IMR-90 (cell line): ENCODE results near the gene SOX8. TPM values are rescaled to one million over a fixed set of nuclear protein-coding genes. Genes with fewer than 3 reads are reported as not detected.

Experiments
- ATAC-seq: fragments of 200-7000 bp; cut with Tn5 transposase; 2 replicates; pipeline ENCODE4 v1.9.1; 2020; ENCODE audit warnings: low read depth, mild to moderate bottlenecking, moderate library complexity
- BruUV-seq: library from RNA; stranded (reverse); fragments of 400-500 nt; replicated peaks from 2 replicates; lab custom pipeline; 2021; lab: Mats Ljungman, UMichigan
- CTCF ChIA-PET: fragments of 300-600 bp; formaldehyde crosslinking; extraction: SDS; loops from one replicate; lab custom pipeline; 2021; ENCODE audit warnings: antibody characterized with exemption; lab: Yijun Ruan, JAX
- POLR2A ChIA-PET: fragments of 300-600 bp; sonication (Branson Sonifier 250); formaldehyde crosslinking; loops from one replicate; lab custom pipeline; 2022; ENCODE audit warnings: antibody characterized with exemption; ENCODE audit not compliant: unreplicated experiment; lab: Charles Lee
- DNase-seq: peaks from one replicate; pipeline ENCODE4 v3.0.0; 2013
- H2AFZ ChIP-seq: replicated peaks from 2 replicates; pipeline ENCODE3; 2013; ENCODE audit warnings: low read length, mild to moderate bottlenecking; ENCODE audit not compliant: poor library complexity
- H2AK5ac ChIP-seq: 2 replicates; pipeline ENCODE4 v1.6.1; 2013; ENCODE audit warnings: low read depth, low read length, inconsistent platforms
- H2AK9ac ChIP-seq: replicated peaks from 2 replicates; pipeline ENCODE3; 2013; ENCODE audit warnings: mild to moderate bottlenecking, low read depth, low read length, moderate library complexity; ENCODE audit not compliant: poor library complexity
- H2BK120ac ChIP-seq: 2 replicates; pipeline ENCODE4 v1.6.1; 2013; ENCODE audit warnings: low read depth, low read length, inconsistent platforms
- H2BK15ac ChIP-seq: 3 replicates; pipeline ENCODE4 v1.6.1; 2013; ENCODE audit warnings: low read depth, low read length, inconsistent platforms
- H2BK20ac ChIP-seq: 2 replicates; pipeline ENCODE4 v1.6.1; 2013; ENCODE audit warnings: low read depth, mild to moderate bottlenecking, inconsistent platforms, low read length, moderate library complexity
- H2BK5ac ChIP-seq: 2 replicates; pipeline ENCODE4 v1.6.1; 2013; ENCODE audit warnings: mild to moderate bottlenecking, low read depth, low read length, inconsistent platforms; ENCODE audit not compliant: poor library complexity, severe bottlenecking
- H3K14ac ChIP-seq: replicated peaks from 2 replicates; pipeline ENCODE4 v1.6.1; 2013; ENCODE audit warnings: low read depth, low read length, inconsistent platforms
- H3K18ac ChIP-seq: 2 replicates; pipeline ENCODE4 v1.6.1; 2013; ENCODE audit warnings: low read depth, low read length, control low read depth
- H3K23ac ChIP-seq: 2 replicates; pipeline ENCODE4 v1.6.1; 2013; ENCODE audit warnings: low read depth, low read length, inconsistent platforms
- H3K27ac ChIP-seq: 2 replicates; pipeline ENCODE4 v1.5.1; 2013; ENCODE audit warnings: mild to moderate bottlenecking, control low read depth, low read length; ENCODE audit not compliant: insufficient read depth
- H3K27me3 ChIP-seq: 2 replicates; pipeline ENCODE4 v1.6.1; 2013; ENCODE audit warnings: low read length; ENCODE audit not compliant: control insufficient read depth, insufficient read depth
- H3K36me3 ChIP-seq: 2 replicates; pipeline ENCODE4 v1.6.1; 2013; ENCODE audit warnings: low read length, mixed read lengths; ENCODE audit not compliant: control insufficient read depth, insufficient read depth
- H3K4ac ChIP-seq: 2 replicates; pipeline ENCODE4 v1.6.1; 2013; ENCODE audit warnings: low read depth, low read length, inconsistent platforms
- H3K4me1 ChIP-seq: 2 replicates; pipeline ENCODE4 v1.6.1; 2013; ENCODE audit warnings: low read length, mixed read lengths; ENCODE audit not compliant: control insufficient read depth, insufficient read depth
- H3K4me2 ChIP-seq: 2 replicates; pipeline ENCODE4 v1.6.1; 2013; ENCODE audit warnings: low read depth, mild to moderate bottlenecking, control low read depth, low read length, moderate library complexity
- H3K4me3 ChIP-seq: 2 replicates; pipeline ENCODE4 v1.5.1; 2013; ENCODE audit warnings: low read depth, mild to moderate bottlenecking, control low read depth, low read length, moderate library complexity; ENCODE audit not compliant: insufficient read depth
- H3K56ac ChIP-seq: 2 replicates; pipeline ENCODE4 v1.6.1; 2013; ENCODE audit warnings: low read length, inconsistent platforms; ENCODE audit not compliant: insufficient read depth; ENCODE audit errors: extremely low read depth
- H3K79me1 ChIP-seq, 2 experiments: 2 replicates each; pipeline ENCODE4 v1.6.1; 2013; ENCODE audit warnings: low read length in 2 of 2, inconsistent platforms in 1 of 2, low read depth in 1 of 2
- H3K9ac ChIP-seq: 2 replicates; pipeline ENCODE4 v1.6.1; 2013; ENCODE audit warnings: low read depth, low read length, control low read depth
- H3K9me1 ChIP-seq: 2 replicates; pipeline ENCODE4 v1.6.1; 2013; ENCODE audit warnings: low read length, inconsistent platforms; ENCODE audit not compliant: insufficient read depth
- H3K9me3 ChIP-seq: 2 replicates; pipeline ENCODE4 v1.6.1; 2013; ENCODE audit warnings: low read length; ENCODE audit not compliant: control insufficient read depth, insufficient read depth
- H4K20me1 ChIP-seq: 2 replicates; pipeline ENCODE4 v1.6.1; 2013; ENCODE audit warnings: low read length, inconsistent platforms; ENCODE audit not compliant: insufficient read depth
- H4K5ac ChIP-seq: 2 replicates; pipeline ENCODE4 v1.6.1; 2013; ENCODE audit warnings: mild to moderate bottlenecking, low read depth, low read length, control low read depth
- H4K8ac ChIP-seq, 2 experiments: 2 replicates each; pipeline ENCODE4 v1.6.1; 2013; ENCODE audit warnings: low read depth in 2 of 2, low read length in 2 of 2, control low read depth in 1 of 2, inconsistent platforms in 1 of 2
- H4K91ac ChIP-seq: 2 replicates; pipeline ENCODE4 v1.6.1; 2013; ENCODE audit warnings: low read depth, low read length, inconsistent platforms; ENCODE audit not compliant: insufficient read depth
- CEBPB ChIP-seq: IDR thresholded peaks from 2 replicates; pipeline ENCODE4 v1.6.1; 2012; ENCODE audit warnings: low read depth, low read length, improper control_type of control experiment
- CHD1 ChIP-seq: IDR thresholded peaks from 2 replicates; pipeline ENCODE4 v1.6.1; 2012; ENCODE audit warnings: low read depth, low read length, improper control_type of control experiment
- MAFK ChIP-seq: IDR thresholded peaks from 2 replicates; pipeline ENCODE4 v1.6.1; 2012; ENCODE audit warnings: low read depth, low read length, improper control_type of control experiment
- MXI1 ChIP-seq: IDR thresholded peaks from 2 replicates; pipeline ENCODE4 v1.6.1; 2012; ENCODE audit warnings: low read depth, mild to moderate bottlenecking, low read length, moderate library complexity, borderline replicate concordance
- NFE2L2 ChIP-seq: fragments of 150-350 bp; IDR thresholded peaks from 2 replicates; pipeline ENCODE4 v1.6.1; 2016; ENCODE audit warnings: low read depth, mild to moderate bottlenecking, low read length
- POLR2A ChIP-seq: IDR thresholded peaks from 2 replicates; pipeline ENCODE4 v1.6.1; 2012; ENCODE audit warnings: mild to moderate bottlenecking, low read depth, low read length
- WGBS, 2 experiments: methylation state at CpG; one replicate each; pipeline versions ENCODE4 v1.1.5 to v1.1.7; 2013; ENCODE audit warnings: missing lambda C conversion rate in 2 of 2; ENCODE audit not compliant: insufficient read length in 1 of 2; ENCODE audit errors: extremely low coverage in 2 of 2; 5-methylcytosine and 5-hydroxymethylcytosine counted together
- dilution Hi-C: fragments of 300-500 bp; cut with HindIII; formaldehyde crosslinking; loops from one replicate; pipeline ENCODE4 v1.14.3; 2018; ENCODE audit warnings: low sequenced_read_pairs; ENCODE audit not compliant: unreplicated experiment
- in situ Hi-C: fragments of 300-500 bp; cut with MboI; formaldehyde crosslinking; loops from 3 replicates; pipeline ENCODE4 v1.14.3; 2019; ENCODE audit warnings: low sequenced_read_pairs, inconsistent platforms, mixed read lengths
- intact Hi-C: fragments of 100-400 bp; cut with micrococcal nuclease; formaldehyde crosslinking; loops from 2 replicates; pipeline ENCODE4 v1.10.0; 2022
- polyA plus RNA-seq, 3 experiments: library from polyadenylated mRNA; depleted of rRNA; stranded (reverse); fragments of >200 nt; gene quantifications; 2 replicates each; pipeline ENCODE4 v1.2.3, GENCODE V29; 2012; ENCODE audit warnings: low replicate concordance in 1 of 3
- total RNA-seq: library from RNA; depleted of rRNA; stranded (reverse); fragments of >200 nt; gene quantifications from 2 replicates; pipeline ENCODE4 v1.2.3, GENCODE V29; 2012
- TF ChIP-seq, protein P1 (sequence below): fragments of 150-350 bp; IDR thresholded peaks from 2 replicates; pipeline ENCODE4 v1.6.1; 2016; ENCODE audit warnings: low read depth, mild to moderate bottlenecking, low read length, moderate library complexity, borderline replicate concordance

The SOX8 gene
- total and polyA plus RNA-seq, 2 of the 4 experiments (the other 2 are of a cell fraction), result under 0.01 to 0.26 TPM

DNA sequence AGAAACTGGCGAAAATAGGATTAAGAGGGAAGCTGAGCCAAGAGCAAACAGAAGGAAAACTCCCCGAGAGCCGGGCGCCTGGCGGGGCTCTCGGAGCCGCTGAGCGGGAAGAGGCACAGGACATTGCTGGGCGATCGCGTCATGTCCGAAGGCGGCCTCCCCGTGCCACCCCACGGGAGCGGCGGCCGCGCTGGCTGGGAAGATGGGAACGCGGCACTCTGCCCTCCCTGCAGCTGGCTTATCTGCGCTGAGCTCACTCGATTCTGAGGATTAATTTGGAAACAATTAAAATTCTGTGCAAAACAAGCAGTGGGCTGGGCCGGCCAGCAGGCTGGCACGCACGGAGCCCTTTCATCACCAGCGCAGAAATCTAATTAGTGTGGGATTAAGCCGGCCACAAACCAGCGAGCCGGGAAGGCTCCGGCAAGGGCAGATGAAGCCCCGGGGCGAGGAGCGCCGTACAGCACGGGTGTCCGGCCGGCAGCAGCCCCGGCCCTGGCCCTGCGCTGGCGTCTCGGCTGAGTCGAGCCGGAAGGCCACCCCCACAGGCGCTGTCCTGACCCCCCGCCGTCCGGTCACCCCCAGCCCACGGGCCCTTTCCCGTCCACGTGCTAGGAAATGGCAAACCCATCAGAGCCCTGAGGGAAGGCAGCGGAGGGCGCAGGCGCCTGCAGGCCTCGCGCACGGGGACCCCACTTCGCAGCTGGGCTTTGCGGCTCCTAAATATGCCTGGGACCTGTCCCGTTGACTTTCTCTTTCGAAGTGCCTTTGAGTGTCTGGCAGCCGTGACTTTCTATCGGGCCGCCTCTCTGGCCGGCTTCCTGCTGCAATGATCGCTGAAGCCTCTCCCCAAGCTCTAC lies 37.9 kb downstream of the SOX8 start:
- POLR2A ChIA-PET, result no interaction called here
- Histone ChIP-seq H2BK5ac (no peak overlapping the region), H2BK120ac (no peak overlapping the region), H4K20me1 (no peaks in the 10 kb centered on the region), H3K4ac (no peak overlapping the region), H3K23ac (no peak overlapping the region), H3K9me3 (no peaks in the 10 kb centered on the region), H3K9me1 (no peaks in the 10 kb centered on the region), H3K18ac (no peak overlapping the region), H3K56ac (no peak overlapping the region), H3K79me1 (no peaks in the 10 kb centered on the region), H4K8ac (no peak overlapping the region), H2AK9ac (no peak overlapping the region), H2BK15ac (no peak overlapping the region), H4K5ac (no peak overlapping the region), H4K91ac (no peak overlapping the region), H3K4me3 (no peak overlapping the region), H3K4me1 (no peaks in the 10 kb centered on the region), H3K27ac (no peak overlapping the region), H3K9ac (no peak overlapping the region), H3K27me3 (peaks cover 42% of the 10 kb centered on the region), H2BK20ac (no peak overlapping the region), H3K36me3 (no peaks in the 10 kb centered on the region), H2AFZ (no peak overlapping the region), H3K14ac (no peak overlapping the region), H2AK5ac (no peak overlapping the region), H3K4me2 (no peak overlapping the region)
- dilution Hi-C loops, result no loop called here
- DNase-seq (peak; percentile 4), ATAC-seq (peak; percentile 87)
- in situ Hi-C loops, result no loop called here
- CTCF ChIA-PET, result no interaction called here
- 67% methylated on average over 44 of the region's 66 CpGs; no CpG with 5 or more reads in 1 of the 2 experiments for WGBS, 2 experiments
- intact Hi-C loops, result no loop called here
- no TSS peak for BruUV-seq
- TF ChIP-seq NFE2L2, result no peak
- TF ChIP-seq MAFK, result no peak
- no peak for TF ChIP-seq POLR2A
- TF ChIP-seq, protein P1, sequence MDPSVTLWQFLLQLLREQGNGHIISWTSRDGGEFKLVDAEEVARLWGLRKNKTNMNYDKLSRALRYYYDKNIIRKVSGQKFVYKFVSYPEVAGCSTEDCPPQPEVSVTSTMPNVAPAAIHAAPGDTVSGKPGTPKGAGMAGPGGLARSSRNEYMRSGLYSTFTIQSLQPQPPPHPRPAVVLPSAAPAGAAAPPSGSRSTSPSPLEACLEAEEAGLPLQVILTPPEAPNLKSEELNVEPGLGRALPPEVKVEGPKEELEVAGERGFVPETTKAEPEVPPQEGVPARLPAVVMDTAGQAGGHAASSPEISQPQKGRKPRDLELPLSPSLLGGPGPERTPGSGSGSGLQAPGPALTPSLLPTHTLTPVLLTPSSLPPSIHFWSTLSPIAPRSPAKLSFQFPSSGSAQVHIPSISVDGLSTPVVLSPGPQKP, result no peak
- TF ChIP-seq CEBPB, result no peak
- no peak for TF ChIP-seq CHD1
- no peak for TF ChIP-seq MXI1
